SK-N-SH treated with all-trans-retinoic acid at 6 μM for 48 hours (cell line): ENCODE results near the gene CDC16.

ENCODE experiments used
- ATAC-seq: fragments of 200-7000 bp; cut with Tn5 transposase; 3 replicates; pipeline ENCODE4 v1.9.1; 2020; ENCODE audit warnings: mild to moderate bottlenecking, moderate library complexity
- ARNTL ChIP-seq: fragments of 450-650 bp; formaldehyde crosslinking; IDR thresholded peaks from 2 replicates; pipeline ENCODE4 v1.5.0; 2020; ENCODE audit warnings: low read depth, mild to moderate bottlenecking, moderate library complexity, borderline replicate concordance
- BACH2 ChIP-seq: fragments of 250-450 bp; sonication (Bioruptor Pico); IDR thresholded peaks from 2 replicates; pipeline ENCODE4 v1.9.0; 2021; ENCODE audit warnings: mild to moderate bottlenecking, borderline replicate concordance
- CSDC2 ChIP-seq: fragments of 250-450 bp; sonication (Bioruptor Pico); IDR thresholded peaks from 2 replicates; pipeline ENCODE4 v1.5.0; 2020; ENCODE audit warnings: mild to moderate bottlenecking, moderate library complexity
- ESRRG ChIP-seq: fragments of 250-450 bp; sonication (Bioruptor Pico); IDR thresholded peaks from 2 replicates; pipeline ENCODE4 v1.6.1; 2021; ENCODE audit warnings: mild to moderate bottlenecking
- GLIS3 ChIP-seq: fragments of 250-450 bp; sonication (Bioruptor Pico); IDR thresholded peaks from 2 replicates; pipeline ENCODE4 v1.5.0; 2020; ENCODE audit warnings: mild to moderate bottlenecking, moderate library complexity
- ISL1 ChIP-seq: fragments of 250-450 bp; sonication (Bioruptor Pico); IDR thresholded peaks from 2 replicates; pipeline ENCODE4 v2.1.2; 2022; ENCODE audit warnings: mild to moderate bottlenecking, moderate library complexity
- OSR1 ChIP-seq: fragments of 250-450 bp; sonication (Bioruptor Pico); IDR thresholded peaks from 2 replicates; pipeline ENCODE4 v1.8.0; 2022; ENCODE audit warnings: moderate library complexity, mild to moderate bottlenecking, inconsistent platforms
- PPARA ChIP-seq: fragments of 250-450 bp; sonication (Bioruptor Pico); IDR thresholded peaks from 2 replicates; pipeline ENCODE4 v1.5.0; 2020; ENCODE audit warnings: mild to moderate bottlenecking, borderline replicate concordance
- RARB ChIP-seq: fragments of 250-450 bp; sonication (Bioruptor Pico); IDR thresholded peaks from 2 replicates; pipeline ENCODE4 v1.8.0; 2021; ENCODE audit warnings: mild to moderate bottlenecking, moderate library complexity
- TCF4 ChIP-seq: fragments of 250-450 bp; sonication (Bioruptor Pico); IDR thresholded peaks from 2 replicates; pipeline ENCODE4 v1.8.0; 2021; ENCODE audit warnings: mild to moderate bottlenecking, moderate library complexity, borderline replicate concordance
- TOX ChIP-seq: fragments of 250-450 bp; sonication (Bioruptor Pico); IDR thresholded peaks from 2 replicates; pipeline ENCODE4 v1.8.0; 2021; ENCODE audit warnings: mild to moderate bottlenecking, moderate library complexity, borderline replicate concordance
- ZFP3 ChIP-seq: fragments of 250-450 bp; sonication (Bioruptor Pico); IDR thresholded peaks from 2 replicates; pipeline ENCODE4 v1.5.0; 2020; ENCODE audit warnings: mild to moderate bottlenecking, moderate library complexity
- ZFP30 ChIP-seq: fragments of 450-650 bp; formaldehyde crosslinking; IDR thresholded peaks from 2 replicates; pipeline ENCODE4 v1.5.0; 2022; ENCODE audit warnings: mild to moderate bottlenecking, moderate library complexity
- ZNF565 ChIP-seq: fragments of 450-650 bp; formaldehyde crosslinking; conservative IDR thresholded peaks from 2 replicates; pipeline ENCODE4 v1.5.0; 2020; ENCODE audit warnings: low read depth, mild to moderate bottlenecking, moderate library complexity
- ZNF70 ChIP-seq: fragments of 450-650 bp; formaldehyde crosslinking; IDR thresholded peaks from 2 replicates; pipeline ENCODE4 v1.5.0; 2020; ENCODE audit warnings: mild to moderate bottlenecking, moderate library complexity
- TF ChIP-seq, protein P1 (sequence below): fragments of 250-450 bp; sonication (Bioruptor Pico); IDR thresholded peaks from 2 replicates; pipeline ENCODE4 v1.8.0; 2020; ENCODE audit warnings: mild to moderate bottlenecking, moderate library complexity, borderline replicate concordance
- TF ChIP-seq, protein P2 (sequence below): fragments of 250-450 bp; sonication (Bioruptor Pico); IDR thresholded peaks from 2 replicates; pipeline ENCODE4 v1.5.1; 2021; ENCODE audit warnings: mild to moderate bottlenecking, moderate library complexity
- TF ChIP-seq, protein P3 (sequence below): fragments of 250-450 bp; sonication (Bioruptor Pico); IDR thresholded peaks from 2 replicates; pipeline ENCODE4 v1.5.1; 2020; ENCODE audit warnings: low read depth, mild to moderate bottlenecking, moderate library complexity
- TF ChIP-seq, protein P4 (sequence below): fragments of 250-450 bp; sonication (Bioruptor Pico); IDR thresholded peaks from 2 replicates; pipeline ENCODE4 v1.8.0; 2021; ENCODE audit warnings: low read depth, mild to moderate bottlenecking, moderate library complexity, borderline replicate concordance

Gene CDC16

DNA sequence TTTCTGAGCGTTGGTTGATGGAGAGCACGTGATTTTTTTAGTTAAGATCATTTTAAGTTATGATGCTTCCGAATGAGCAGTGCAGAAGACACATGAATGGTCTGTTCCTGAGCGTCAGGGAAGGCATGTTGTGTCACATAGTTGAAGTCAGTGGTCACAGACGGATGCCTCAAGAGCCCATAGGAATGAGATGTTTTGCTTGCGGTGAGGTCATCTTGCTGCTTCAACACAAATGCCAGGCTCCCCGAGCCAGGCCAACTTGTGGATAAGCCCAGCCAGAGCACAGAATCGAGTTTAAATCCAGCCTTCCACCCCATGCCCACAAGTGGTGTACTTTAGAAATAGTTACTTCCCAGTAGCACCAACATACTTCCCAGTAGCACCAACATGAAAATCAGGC lies 52.1 kb downstream of the CDC16 start:
- TF ChIP-seq OSR1: no peak
- no peak for TF ChIP-seq CSDC2 (CRISPR knock-in tag)
- TF ChIP-seq ZFP30: no peak
- TF ChIP-seq ZFP3 (CRISPR knock-in tag): no peak
- TF ChIP-seq, protein P1, sequence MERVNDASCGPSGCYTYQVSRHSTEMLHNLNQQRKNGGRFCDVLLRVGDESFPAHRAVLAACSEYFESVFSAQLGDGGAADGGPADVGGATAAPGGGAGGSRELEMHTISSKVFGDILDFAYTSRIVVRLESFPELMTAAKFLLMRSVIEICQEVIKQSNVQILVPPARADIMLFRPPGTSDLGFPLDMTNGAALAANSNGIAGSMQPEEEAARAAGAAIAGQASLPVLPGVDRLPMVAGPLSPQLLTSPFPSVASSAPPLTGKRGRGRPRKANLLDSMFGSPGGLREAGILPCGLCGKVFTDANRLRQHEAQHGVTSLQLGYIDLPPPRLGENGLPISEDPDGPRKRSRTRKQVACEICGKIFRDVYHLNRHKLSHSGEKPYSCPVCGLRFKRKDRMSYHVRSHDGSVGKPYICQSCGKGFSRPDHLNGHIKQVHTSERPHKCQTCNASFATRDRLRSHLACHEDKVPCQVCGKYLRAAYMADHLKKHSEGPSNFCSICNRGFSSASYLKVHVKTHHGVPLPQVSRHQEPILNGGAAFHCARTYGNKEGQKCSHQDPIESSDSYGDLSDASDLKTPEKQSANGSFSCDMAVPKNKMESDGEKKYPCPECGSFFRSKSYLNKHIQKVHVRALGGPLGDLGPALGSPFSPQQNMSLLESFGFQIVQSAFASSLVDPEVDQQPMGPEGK (CRISPR knock-in tag): no peak
- no peak for TF ChIP-seq GLIS3 (CRISPR knock-in tag)
- TF ChIP-seq ZNF565 (CRISPR knock-in tag): no peak
- TF ChIP-seq, protein P2, sequence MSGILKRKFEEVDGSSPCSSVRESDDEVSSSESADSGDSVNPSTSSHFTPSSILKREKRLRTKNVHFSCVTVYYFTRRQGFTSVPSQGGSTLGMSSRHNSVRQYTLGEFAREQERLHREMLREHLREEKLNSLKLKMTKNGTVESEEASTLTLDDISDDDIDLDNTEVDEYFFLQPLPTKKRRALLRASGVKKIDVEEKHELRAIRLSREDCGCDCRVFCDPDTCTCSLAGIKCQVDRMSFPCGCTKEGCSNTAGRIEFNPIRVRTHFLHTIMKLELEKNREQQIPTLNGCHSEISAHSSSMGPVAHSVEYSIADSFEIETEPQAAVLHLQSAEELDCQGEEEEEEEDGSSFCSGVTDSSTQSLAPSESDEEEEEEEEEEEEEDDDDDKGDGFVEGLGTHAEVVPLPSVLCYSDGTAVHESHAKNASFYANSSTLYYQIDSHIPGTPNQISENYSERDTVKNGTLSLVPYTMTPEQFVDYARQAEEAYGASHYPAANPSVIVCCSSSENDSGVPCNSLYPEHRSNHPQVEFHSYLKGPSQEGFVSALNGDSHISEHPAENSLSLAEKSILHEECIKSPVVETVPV: no peak
- no peak for TF ChIP-seq ESRRG
- no peak for TF ChIP-seq PPARA (CRISPR knock-in tag)
- TF ChIP-seq TOX (CRISPR knock-in tag): no peak
- TF ChIP-seq, protein P3, sequence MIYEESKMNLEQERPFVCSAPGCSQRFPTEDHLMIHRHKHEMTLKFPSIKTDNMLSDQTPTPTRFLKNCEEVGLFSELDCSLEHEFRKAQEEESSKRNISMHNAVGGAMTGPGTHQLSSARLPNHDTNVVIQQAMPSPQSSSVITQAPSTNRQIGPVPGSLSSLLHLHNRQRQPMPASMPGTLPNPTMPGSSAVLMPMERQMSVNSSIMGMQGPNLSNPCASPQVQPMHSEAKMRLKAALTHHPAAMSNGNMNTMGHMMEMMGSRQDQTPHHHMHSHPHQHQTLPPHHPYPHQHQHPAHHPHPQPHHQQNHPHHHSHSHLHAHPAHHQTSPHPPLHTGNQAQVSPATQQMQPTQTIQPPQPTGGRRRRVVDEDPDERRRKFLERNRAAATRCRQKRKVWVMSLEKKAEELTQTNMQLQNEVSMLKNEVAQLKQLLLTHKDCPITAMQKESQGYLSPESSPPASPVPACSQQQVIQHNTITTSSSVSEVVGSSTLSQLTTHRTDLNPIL (CRISPR knock-in tag): no peak
- ATAC-seq: no peak

DNA sequence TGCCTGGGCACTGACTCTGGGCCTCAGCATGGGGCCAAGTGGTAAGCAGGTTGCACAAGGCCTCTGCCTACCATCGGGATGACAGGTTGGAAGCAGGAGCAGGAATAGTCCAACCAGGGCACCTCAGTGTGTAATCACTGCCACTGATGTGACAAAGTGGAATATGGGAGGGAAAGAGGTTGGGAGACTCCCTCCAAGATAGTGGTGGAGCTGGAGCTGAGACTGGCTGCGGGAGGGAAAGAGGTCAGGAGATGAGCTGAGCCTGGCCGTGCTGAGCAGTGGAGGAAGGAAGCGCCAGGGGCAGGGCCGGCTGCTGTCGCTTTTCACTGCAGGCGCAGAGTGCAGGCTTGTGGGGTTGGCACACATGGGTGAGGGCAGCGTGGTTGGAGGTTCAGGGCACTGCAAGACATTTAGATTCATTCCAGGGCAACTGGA lies 53.5 kb downstream of the CDC16 start:
- TF ChIP-seq, protein P4, sequence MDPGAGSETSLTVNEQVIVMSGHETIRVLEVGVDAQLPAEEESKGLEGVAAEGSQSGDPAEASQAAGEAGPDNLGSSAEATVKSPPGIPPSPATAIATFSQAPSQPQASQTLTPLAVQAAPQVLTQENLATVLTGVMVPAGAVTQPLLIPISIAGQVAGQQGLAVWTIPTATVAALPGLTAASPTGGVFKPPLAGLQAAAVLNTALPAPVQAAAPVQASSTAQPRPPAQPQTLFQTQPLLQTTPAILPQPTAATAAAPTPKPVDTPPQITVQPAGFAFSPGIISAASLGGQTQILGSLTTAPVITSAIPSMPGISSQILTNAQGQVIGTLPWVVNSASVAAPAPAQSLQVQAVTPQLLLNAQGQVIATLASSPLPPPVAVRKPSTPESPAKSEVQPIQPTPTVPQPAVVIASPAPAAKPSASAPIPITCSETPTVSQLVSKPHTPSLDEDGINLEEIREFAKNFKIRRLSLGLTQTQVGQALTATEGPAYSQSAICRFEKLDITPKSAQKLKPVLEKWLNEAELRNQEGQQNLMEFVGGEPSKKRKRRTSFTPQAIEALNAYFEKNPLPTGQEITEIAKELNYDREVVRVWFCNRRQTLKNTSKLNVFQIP (CRISPR knock-in tag): no peak
- no peak for TF ChIP-seq CSDC2 (CRISPR knock-in tag)
- no peak for TF ChIP-seq PPARA (CRISPR knock-in tag)
- no peak for TF ChIP-seq ZNF70 (CRISPR knock-in tag)
- TF ChIP-seq ESRRG: no peak
- TF ChIP-seq ZNF565 (CRISPR knock-in tag): no peak
- no peak for TF ChIP-seq TOX (CRISPR knock-in tag)
- TF ChIP-seq ARNTL (CRISPR knock-in tag): no peak
- no peak for ATAC-seq

DNA sequence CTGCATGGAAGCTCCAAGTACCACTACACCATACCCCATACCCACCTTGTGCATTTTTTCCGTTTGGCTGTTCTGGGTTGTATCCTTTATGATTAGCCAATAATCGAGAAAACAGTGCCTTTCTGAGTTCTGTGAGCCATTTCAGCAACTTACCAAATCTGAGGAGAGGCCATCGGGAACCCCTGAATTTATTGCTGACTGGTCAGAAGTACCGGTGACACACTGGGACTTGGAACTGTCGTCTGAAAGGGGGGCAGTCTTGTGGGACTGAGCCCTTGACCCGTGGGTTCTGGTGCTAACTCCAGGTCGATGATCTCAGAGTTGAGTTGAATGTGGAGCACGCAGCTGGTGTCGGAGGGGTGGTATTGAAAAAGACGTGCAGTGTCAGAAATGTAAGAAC lies 61.8 kb downstream of the CDC16 start:
- ATAC-seq: no peak
- TF ChIP-seq CSDC2 (CRISPR knock-in tag) (no peak), ISL1 (CRISPR knock-in tag) (no peak), ZNF565 (CRISPR knock-in tag) (no peak), PPARA (CRISPR knock-in tag) (no peak), BACH2 (no peak), ZNF70 (CRISPR knock-in tag) (no peak), TCF4 (CRISPR knock-in tag) (no peak), ZFP3 (CRISPR knock-in tag) (no peak)
- TF ChIP-seq, protein P4 (CRISPR knock-in tag): no peak
- TF ChIP-seq, protein P3 (CRISPR knock-in tag): no peak

DNA sequence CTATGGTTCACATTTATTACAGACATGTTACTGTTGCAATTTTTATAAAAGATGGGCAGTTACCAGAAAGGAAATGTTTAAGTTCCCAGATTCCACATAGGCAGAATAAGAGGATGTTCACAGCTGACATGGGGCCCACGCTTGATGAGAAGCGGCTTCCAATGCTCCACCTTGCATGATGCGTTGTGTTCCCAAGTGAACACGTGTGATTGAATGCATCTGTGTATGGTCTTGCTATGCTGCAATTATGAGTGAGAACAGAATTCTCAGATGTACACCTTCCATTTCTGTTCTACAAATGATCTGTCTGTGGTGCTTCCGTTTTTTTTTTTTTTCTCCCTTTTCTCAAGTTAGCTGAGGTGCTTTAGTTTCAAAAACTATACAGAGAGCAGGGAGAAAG lies 62.2 kb downstream of the CDC16 start:
- ATAC-seq: no peak
- TF ChIP-seq, protein P4 (CRISPR knock-in tag): no peak
- TF ChIP-seq PPARA (CRISPR knock-in tag): no peak
- TF ChIP-seq, protein P1 (CRISPR knock-in tag): no peak
- no peak for TF ChIP-seq CSDC2 (CRISPR knock-in tag)
- TF ChIP-seq RARB: no peak
- TF ChIP-seq ARNTL (CRISPR knock-in tag): no peak
- no peak for TF ChIP-seq OSR1
- no peak for TF ChIP-seq TOX (CRISPR knock-in tag)
